Stimulated activated memory B cell treated with anti-CD40 and anti-IgM and Interleukin-4, amounts not matched to agents 10 μg/mL and 1 μg/mL and 100 μg/mL, for 72 hours (primary cell): ENCODE data around the gene ABHD12.

Experiments
- ATAC-seq: fragments of 150-1000 bp; cut with Tn5 transposase; 2 replicates; pipeline ENCODE4 v1.10.0; 2021
- H3K27ac Mint-ChIP-seq: one replicate; pipeline ENCODE4 v1.8.0; 2022; ENCODE audit warnings: mild to moderate bottlenecking, mixed read lengths
- H3K27me3 Mint-ChIP-seq: one replicate; pipeline ENCODE4 v1.8.0; 2022; ENCODE audit warnings: mixed read lengths
- H3K36me3 Mint-ChIP-seq: one replicate; pipeline ENCODE4 v1.8.0; 2022; ENCODE audit warnings: mixed read lengths
- H3K4me1 Mint-ChIP-seq: one replicate; pipeline ENCODE4 v1.8.0; 2022; ENCODE audit warnings: mixed read lengths
- H3K4me3 Mint-ChIP-seq: one replicate; pipeline ENCODE4 v1.8.0; 2022; ENCODE audit warnings: mild to moderate bottlenecking, moderate library complexity, mixed read lengths
- H3K9me3 Mint-ChIP-seq: one replicate; pipeline ENCODE4 v1.8.0; 2022; ENCODE audit warnings: mixed read lengths

The ABHD12 gene

GRCh38 chr20:25279403-25279802, 111.2 kb downstream of the ABHD12 start:
- peaks cover 57% of the 10 kb centered on the region for H3K36me3 Mint-ChIP-seq
- H3K9me3 Mint-ChIP-seq: no peaks in the 10 kb centered on the region
- H3K27ac Mint-ChIP-seq: no peak overlapping the region
- no peak for ATAC-seq
- no peak overlapping the region for H3K4me3 Mint-ChIP-seq
- no peaks in the 10 kb centered on the region for H3K27me3 Mint-ChIP-seq
- peaks cover 32% of the 10 kb centered on the region for H3K4me1 Mint-ChIP-seq

DNA sequence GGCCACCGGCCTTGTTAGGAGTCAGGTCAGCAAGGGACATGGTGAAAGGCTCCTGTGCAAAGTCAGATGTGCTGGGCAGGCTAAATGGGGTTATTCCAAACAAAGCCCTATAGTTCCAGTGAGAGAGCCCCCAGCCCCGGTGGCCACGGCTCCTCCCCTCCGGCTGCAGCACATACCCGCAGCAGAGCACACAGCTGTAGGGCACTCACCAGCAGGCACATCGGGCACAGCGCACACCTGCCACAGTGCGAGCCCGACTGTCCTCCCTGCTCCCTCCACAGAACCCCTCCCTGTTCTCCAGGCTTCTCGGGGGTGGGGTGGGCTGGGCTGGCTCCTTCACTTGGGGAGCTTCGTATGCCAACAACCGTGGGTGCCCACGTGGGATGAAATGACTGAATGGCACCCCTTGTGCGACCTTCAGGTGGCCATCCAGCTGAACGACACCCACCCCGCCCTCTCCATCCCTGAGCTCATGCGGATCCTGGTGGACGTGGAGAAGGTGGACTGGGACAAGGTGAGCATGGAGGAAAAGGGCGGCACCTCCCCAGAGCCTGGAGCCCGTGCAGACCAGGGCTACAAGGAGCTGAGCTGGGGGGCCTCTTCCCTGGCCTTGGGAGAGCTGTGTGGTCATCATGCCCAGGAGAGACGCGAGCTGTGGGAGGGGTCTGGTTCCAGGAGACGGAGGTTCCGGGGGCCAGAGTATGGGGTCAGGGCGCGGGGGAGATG, 111.8 kb downstream of the ABHD12 start:
- Mint-ChIP-seq H3K27ac (no peak overlapping the region), H3K9me3 (no peaks in the 10 kb centered on the region), H3K4me1 (peaks cover 32% of the 10 kb centered on the region), H3K4me3 (no peak overlapping the region), H3K36me3 (peaks cover 57% of the 10 kb centered on the region), H3K27me3 (no peaks in the 10 kb centered on the region)
- ATAC-seq: no peak

DNA sequence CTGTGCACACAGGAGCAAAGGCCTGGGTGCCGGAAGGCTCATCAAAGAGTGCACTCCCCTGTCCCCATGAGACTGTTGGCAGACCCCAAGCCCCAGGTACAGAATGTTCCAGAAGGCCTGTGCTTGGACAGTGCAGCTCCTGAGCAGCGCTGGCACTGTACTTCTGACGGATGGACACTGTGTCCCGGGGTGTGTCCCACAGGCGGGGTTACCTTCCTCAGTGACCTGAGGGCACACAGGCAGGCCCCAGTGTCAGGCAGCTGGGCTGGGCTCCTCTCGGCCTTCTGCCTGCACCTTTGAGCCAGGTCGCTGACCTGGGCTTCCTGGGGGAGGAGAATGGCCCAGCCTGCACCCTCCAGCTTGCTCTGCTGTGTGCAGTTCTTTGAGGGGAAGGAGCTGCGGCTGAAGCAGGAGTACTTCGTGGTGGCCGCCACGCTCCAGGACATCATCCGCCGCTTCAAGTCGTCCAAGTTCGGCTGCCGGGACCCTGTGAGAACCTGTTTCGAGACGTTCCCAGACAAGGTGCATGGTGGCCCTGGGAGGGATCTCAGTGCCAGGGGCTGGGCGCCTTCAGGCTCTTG, 112.6 kb downstream of the ABHD12 start:
- Mint-ChIP-seq H3K4me1 (peaks cover 32% of the 10 kb centered on the region), H3K27me3 (no peaks in the 10 kb centered on the region), H3K27ac (no peak overlapping the region), H3K4me3 (no peak overlapping the region), H3K36me3 (peaks cover 55% of the 10 kb centered on the region), H3K9me3 (no peaks in the 10 kb centered on the region)
- no peak for ATAC-seq

DNA sequence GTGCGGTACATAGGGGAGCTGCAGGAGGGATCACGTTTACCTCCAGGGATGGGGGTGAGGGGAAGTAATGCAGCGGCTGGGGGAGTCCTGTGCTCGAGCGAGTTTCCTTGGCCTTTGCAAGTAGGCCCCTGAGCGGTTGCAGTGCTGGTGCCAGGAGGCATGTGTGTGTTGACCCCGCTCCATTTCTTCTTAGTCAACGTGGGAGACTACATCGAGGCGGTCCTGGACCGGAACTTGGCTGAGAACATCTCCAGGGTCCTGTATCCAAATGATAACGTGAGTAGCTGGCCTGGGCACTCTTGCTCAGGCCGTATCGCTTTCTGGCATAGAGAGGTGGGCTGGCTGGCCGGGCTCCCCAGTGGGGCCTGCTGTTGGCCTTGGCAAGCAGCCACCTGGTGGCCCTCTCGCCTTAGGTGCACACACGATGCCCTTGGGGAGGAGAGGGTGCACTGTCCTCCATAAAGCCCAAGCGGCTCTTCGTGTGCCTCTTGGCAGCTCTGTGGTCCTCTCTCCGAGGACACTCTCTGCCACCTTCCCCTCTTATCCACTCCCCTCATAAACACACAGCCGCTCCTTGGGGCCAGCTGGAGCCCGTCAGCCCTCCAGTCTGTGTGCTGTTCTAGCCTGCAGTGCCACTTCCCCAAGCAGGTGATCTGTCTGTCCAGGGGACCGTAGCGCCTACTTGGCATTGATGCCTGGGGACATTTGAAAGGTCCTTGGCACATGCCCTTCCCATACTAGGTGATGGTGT, 113.4 kb downstream of the ABHD12 start:
- no peak for ATAC-seq
- H3K4me3 Mint-ChIP-seq: no peak overlapping the region
- H3K9me3 Mint-ChIP-seq: no peaks in the 10 kb centered on the region
- peaks cover 55% of the 10 kb centered on the region for H3K36me3 Mint-ChIP-seq
- peaks cover 25% of the 10 kb centered on the region for H3K4me1 Mint-ChIP-seq
- H3K27ac Mint-ChIP-seq: no peak overlapping the region
- no peaks in the 10 kb centered on the region for H3K27me3 Mint-ChIP-seq

DNA sequence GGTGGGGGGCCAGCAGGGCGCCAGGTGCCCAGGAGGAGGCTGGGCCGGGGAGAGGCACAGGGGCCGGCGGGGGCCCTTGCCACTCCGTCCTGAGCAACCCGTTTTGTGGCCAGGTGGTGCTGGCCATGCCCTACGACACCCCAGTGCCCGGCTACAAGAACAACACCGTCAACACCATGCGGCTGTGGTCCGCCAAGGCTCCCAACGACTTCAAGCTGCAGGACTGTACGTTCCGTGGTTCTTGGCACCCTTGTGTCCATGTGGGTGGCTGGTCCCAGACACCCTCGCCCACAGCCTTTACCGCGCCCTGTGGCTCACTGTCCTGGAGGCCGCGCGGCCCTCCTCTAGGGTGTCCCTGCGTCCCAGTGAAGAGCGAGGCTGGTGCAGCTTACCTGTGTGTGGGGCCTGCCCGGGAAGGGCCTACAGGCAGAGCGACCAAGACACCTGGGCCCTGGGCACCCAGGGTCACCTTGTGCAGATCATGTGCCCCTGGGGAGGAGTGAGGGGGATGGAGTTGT, 114.0 kb downstream of the ABHD12 start:
- Mint-ChIP-seq H3K4me3 (no peak overlapping the region), H3K4me1 (peaks cover 19% of the 10 kb centered on the region), H3K36me3 (peaks cover 59% of the 10 kb centered on the region), H3K27me3 (no peaks in the 10 kb centered on the region), H3K9me3 (no peaks in the 10 kb centered on the region), H3K27ac (no peak overlapping the region)
- ATAC-seq: no peak

DNA sequence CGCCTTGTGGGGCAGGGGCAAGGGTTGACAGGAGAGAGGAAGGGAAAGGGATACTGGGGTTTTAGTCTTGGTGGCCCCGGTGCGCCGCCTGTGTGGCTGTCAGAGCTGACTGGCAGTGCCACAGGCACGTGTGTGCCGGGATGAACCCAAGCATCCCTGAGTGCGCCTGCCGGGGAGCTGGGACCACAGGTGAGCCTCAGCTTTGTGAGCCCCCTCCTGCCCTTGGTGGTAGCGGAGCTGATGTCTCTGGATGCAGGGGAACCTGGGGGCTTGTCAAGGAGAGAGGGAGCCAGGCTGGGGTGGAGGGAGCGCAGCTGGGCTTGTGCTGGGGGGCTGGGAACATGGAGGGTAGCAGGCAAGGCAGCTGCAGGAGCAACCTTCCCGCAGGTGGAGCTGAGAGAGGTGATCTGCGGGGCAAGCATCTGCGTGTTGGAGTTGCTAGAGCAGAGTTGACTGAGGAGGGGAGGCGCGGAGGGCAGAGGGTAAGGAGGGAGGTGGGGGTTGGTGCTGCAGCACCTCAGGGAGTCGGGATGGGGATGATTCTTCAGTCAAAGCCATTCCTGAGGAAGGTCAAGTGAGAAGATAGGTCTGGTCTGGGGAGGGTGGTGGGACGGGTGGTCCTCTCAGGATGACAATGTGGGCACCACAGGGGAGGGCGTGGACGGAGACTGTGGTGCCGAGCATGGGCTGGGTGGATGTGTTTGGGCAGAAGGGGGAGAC, 114.7 kb downstream of the ABHD12 start:
- no peaks in the 10 kb centered on the region for H3K9me3 Mint-ChIP-seq
- no peaks in the 10 kb centered on the region for H3K27me3 Mint-ChIP-seq
- ATAC-seq: no peak
- peaks cover 64% of the 10 kb centered on the region for H3K36me3 Mint-ChIP-seq
- peaks cover 13% of the 10 kb centered on the region for H3K4me1 Mint-ChIP-seq
- H3K4me3 Mint-ChIP-seq: no peak overlapping the region
- no peak overlapping the region for H3K27ac Mint-ChIP-seq

GRCh38 chr20:25274891-25275812, 115.5 kb downstream of the ABHD12 start:
- Mint-ChIP-seq H3K9me3 (no peaks in the 10 kb centered on the region), H3K4me1 (peaks cover 4% of the 10 kb centered on the region)

GRCh38 chr20:25274481-25274880, 116.2 kb downstream of the ABHD12 start:
- Mint-ChIP-seq H3K27ac (no peak overlapping the region), H3K4me1 (no peaks in the 10 kb centered on the region), H3K27me3 (no peaks in the 10 kb centered on the region), H3K4me3 (no peak overlapping the region), H3K9me3 (no peaks in the 10 kb centered on the region), H3K36me3 (peaks cover 68% of the 10 kb centered on the region)
- no peak for ATAC-seq

More at GRCh38 chr20:25274891-25275812, 115.5 kb downstream of the ABHD12 start:
- Mint-ChIP-seq H3K36me3 (peaks cover 68% of the 10 kb centered on the region), H3K4me3 (no peak overlapping the region), H3K27me3 (no peaks in the 10 kb centered on the region), H3K27ac (no peak overlapping the region)
- no peak for ATAC-seq

- H3K27ac Mint-ChIP-seq: no peak overlapping the region
- H3K27me3 Mint-ChIP-seq: no peaks in the 10 kb centered on the region
- H3K4me1 Mint-ChIP-seq: no peaks in the 10 kb centered on the region
- H3K36me3 Mint-ChIP-seq: peaks cover 68% of the 10 kb centered on the region
- ATAC-seq: no peak
- H3K9me3 Mint-ChIP-seq: no peaks in the 10 kb centered on the region
- no peak overlapping the region for H3K4me3 Mint-ChIP-seq
Measured at GRCh38 chr20:25273541-25274358, 116.9 kb downstream of the ABHD12 start.

GRCh38 chr20:25273046-25273445, 117.6 kb downstream of the ABHD12 start:
- Mint-ChIP-seq H3K4me3 (no peak overlapping the region), H3K4me1 (no peaks in the 10 kb centered on the region), H3K36me3 (peaks cover 68% of the 10 kb centered on the region), H3K9me3 (no peaks in the 10 kb centered on the region), H3K27ac (no peak overlapping the region), H3K27me3 (no peaks in the 10 kb centered on the region)
- ATAC-seq: no peak

GRCh38 chr20:25272223-25273000, 118.2 kb downstream of the ABHD12 start:
- Mint-ChIP-seq H3K9me3 (no peaks in the 10 kb centered on the region), H3K27ac (no peak overlapping the region), H3K27me3 (no peaks in the 10 kb centered on the region), H3K4me1 (no peaks in the 10 kb centered on the region), H3K36me3 (peaks cover 68% of the 10 kb centered on the region), H3K4me3 (no peak overlapping the region)
- no peak for ATAC-seq

GRCh38 chr20:25271486-25272222, 119.0 kb downstream of the ABHD12 start:
- H3K36me3 Mint-ChIP-seq: peaks cover 64% of the 10 kb centered on the region
- no peaks in the 10 kb centered on the region for H3K9me3 Mint-ChIP-seq
- no peak for ATAC-seq
- no peak overlapping the region for H3K27ac Mint-ChIP-seq
- no peaks in the 10 kb centered on the region for H3K4me1 Mint-ChIP-seq
- H3K27me3 Mint-ChIP-seq: no peaks in the 10 kb centered on the region
- H3K4me3 Mint-ChIP-seq: no peak overlapping the region
